Mammary epithelial cell (primary cell): ENCODE results near the gene CLMN.

Experiments
- CTCF ChIP-seq, 2 donors: IDR thresholded peaks in 1 of 2; conservative IDR thresholded peaks in 1 of 2; 2 replicates each; pipeline ENCODE4 v1.5.1; 2011 to 2012; ENCODE audit warnings: inconsistent platforms in 2 of 2, low read length in 2 of 2, mild to moderate bottlenecking in 2 of 2, control low read depth in 1 of 2, low read depth in 1 of 2; ENCODE audit not compliant: insufficient read depth in 1 of 2; ENCODE audit errors: extremely low read depth in 1 of 2
- EZH2 ChIP-seq: IDR thresholded peaks from 2 replicates; pipeline ENCODE4 v1.6.1; 2012; ENCODE audit warnings: low read length, inconsistent platforms, borderline replicate concordance

- TF ChIP-seq CTCF (conservative IDR thresholded peaks at IDR 0.05 in 1 of 2, IDR thresholded peaks at IDR 0.05 in 1 of 2; ENCODE audit: extremely low read depth in 1 of 2, insufficient read depth in 1 of 2, low read depth in 1 of 2, low read length in 2 of 2) (no peak), EZH2 (no peak)
Observed at GRCh38 chr14:95226801-95227200, 92.9 kb downstream of the CLMN start.
